Hepatocyte (in vitro differentiated cells): ENCODE data around the gene LILRB2. TPM values are rescaled to one million over a fixed set of nuclear protein-coding genes. Genes with fewer than 3 reads are reported as not detected.
"Not testable (repeated sequence)": the region's sequence is repeated elsewhere in the genome, so short reads cannot be mapped to it uniquely, and the experiment has no call there.

Source experiments
- DNase-seq: peaks from one replicate; pipeline ENCODE4 v3.0.0-alpha.2; 2016; ENCODE audit warnings: low spot score
- H2AFZ ChIP-seq: fragments of 200-600 bp; sonication (generic); 2 replicates; pipeline ENCODE4 v1.6.0; 2016; ENCODE audit warnings: antibody characterized with exemption, mild to moderate bottlenecking
- H3K27ac ChIP-seq: fragments of 200-600 bp; sonication (generic); 2 replicates; pipeline ENCODE4 v1.5.1; 2016; ENCODE audit warnings: mild to moderate bottlenecking
- H3K27me3 ChIP-seq: fragments of 200-600 bp; sonication (generic); 2 replicates; pipeline ENCODE4 v1.6.1; 2016
- H3K36me3 ChIP-seq: fragments of 200-600 bp; sonication (generic); replicated peaks from 2 replicates; pipeline ENCODE4 v1.5.1; 2016; ENCODE audit warnings: low read depth; ENCODE audit not compliant: insufficient read depth
- H3K4me1 ChIP-seq: fragments of 200-600 bp; sonication (generic); 2 replicates; pipeline ENCODE4 v1.5.1; 2016; ENCODE audit warnings: mild to moderate bottlenecking, moderate library complexity; ENCODE audit not compliant: insufficient read depth
- H3K4me2 ChIP-seq: fragments of 200-600 bp; sonication (generic); 2 replicates; pipeline ENCODE4 v1.6.0; 2016
- H3K4me3 ChIP-seq: fragments of 200-600 bp; sonication (generic); 2 replicates; pipeline ENCODE4 v1.5.1; 2016; ENCODE audit warnings: mild to moderate bottlenecking
- H3K79me2 ChIP-seq: fragments of 200-600 bp; sonication (generic); 2 replicates; pipeline ENCODE4 v1.6.0; 2017; ENCODE audit warnings: mild to moderate bottlenecking
- H3K9me2 ChIP-seq: fragments of 200-600 bp; sonication (generic); replicated peaks from 2 replicates; pipeline ENCODE4 v1.6.0; 2017; ENCODE audit warnings: mild to moderate bottlenecking; ENCODE audit not compliant: insufficient read depth
- H3K9me3 ChIP-seq: fragments of 200-600 bp; sonication (generic); 2 replicates; pipeline ENCODE4 v1.5.1; 2016; ENCODE audit warnings: low read depth, mild to moderate bottlenecking
- H4K20me1 ChIP-seq: fragments of 200-600 bp; sonication (generic); 2 replicates; pipeline ENCODE4 v1.6.0; 2016; ENCODE audit warnings: mild to moderate bottlenecking; ENCODE audit not compliant: insufficient read depth, poor library complexity, severe bottlenecking
- CTCF ChIP-seq: fragments of 200-600 bp; sonication (generic); IDR thresholded peaks from 2 replicates; pipeline ENCODE4 v1.5.1; 2016; ENCODE audit warnings: antibody characterized with exemption, mild to moderate bottlenecking; ENCODE audit not compliant: poor library complexity
- EZH2 ChIP-seq: fragments of 200-600 bp; sonication (generic); IDR thresholded peaks from 2 replicates; pipeline ENCODE4 v1.6.1; 2016; ENCODE audit warnings: antibody characterized with exemption, mild to moderate bottlenecking, borderline replicate concordance
- EZH2phosphoT487 ChIP-seq: fragments of 200-600 bp; sonication (generic); IDR thresholded peaks from one replicate; pipeline ENCODE4 v1.6.1; 2018; ENCODE audit warnings: antibody characterized with exemption, mild to moderate bottlenecking, low read depth, moderate library complexity; ENCODE audit not compliant: unreplicated experiment, severe bottlenecking
- WGBS: methylation state at CpG from one replicate; pipeline ENCODE4 v1.1.6; 2016; ENCODE audit warnings: low lambda C conversion rate; ENCODE audit errors: missing lambda C conversion rate; 5-methylcytosine and 5-hydroxymethylcytosine counted together
- polyA plus RNA-seq: library from polyadenylated mRNA; unstranded; fragments of >200 nt; fragmentation: Nextera tagmentation; extraction: Ambion mirVana; gene quantifications from 2 replicates; pipeline ENCODE4 v1.2.1, GENCODE V29; 2016
- total RNA-seq: library from RNA; depleted of rRNA; stranded (reverse); fragments of >200 nt; gene quantifications from 2 replicates; pipeline ENCODE4 v1.2.3, GENCODE V29; 2014

Gene LILRB2
- total and polyA plus RNA-seq, 2 experiments from 2014 or later, result not detected

- Histone ChIP-seq H4K20me1 (no peaks in the 10 kb centered on the region), H3K9me3 (no peaks in the 10 kb centered on the region), H3K9me2 (no peaks in the 10 kb centered on the region), H3K36me3 (no peaks in the 10 kb centered on the region), H3K27ac (no peak overlapping the region), H3K4me2 (no peak overlapping the region), H3K27me3 (no peaks in the 10 kb centered on the region), H3K79me2 (no peaks in the 10 kb centered on the region), H3K4me1 (no peaks in the 10 kb centered on the region), H3K4me3 (no peak overlapping the region), H2AFZ (no peak overlapping the region)
- no peak for DNase-seq
- no peak for TF ChIP-seq CTCF
- TF ChIP-seq EZH2, result no peak
- TF ChIP-seq EZH2phosphoT487, result no peak
- WGBS, result 88% methylated on average over 18 of the region's 18 CpGs
Measured at GRCh38 chr19:54279406-54279962, 1.4 kb downstream of the LILRB2 start.

GRCh38 chr19:54278571-54279195, 2.2 kb downstream of the LILRB2 start:
- not testable (repeated sequence) for H3K4me3 ChIP-seq, H3K9me3 ChIP-seq, H3K27ac ChIP-seq, H3K9me2 ChIP-seq, H4K20me1 ChIP-seq, H3K79me2 ChIP-seq, H2AFZ ChIP-seq, H3K4me1 ChIP-seq, DNase-seq, H3K27me3 ChIP-seq, H3K4me2 ChIP-seq, H3K36me3 ChIP-seq
- WGBS, result 91% methylated on average over 15 of the region's 15 CpGs

GRCh38 chr19:54278056-54278455, 2.9 kb downstream of the LILRB2 start:
- 84% methylated on average over 13 of the region's 13 CpGs for WGBS
- not testable (repeated sequence) for H3K36me3 ChIP-seq, DNase-seq, H3K4me3 ChIP-seq, H2AFZ ChIP-seq, H3K4me1 ChIP-seq, H3K79me2 ChIP-seq, H3K27ac ChIP-seq, H4K20me1 ChIP-seq, H3K4me2 ChIP-seq, H3K9me2 ChIP-seq, H3K27me3 ChIP-seq, H3K9me3 ChIP-seq

GRCh38 chr19:54277111-54277615, 3.7 kb downstream of the LILRB2 start:
- H3K79me2 ChIP-seq, DNase-seq, H3K4me2 ChIP-seq, H3K9me2 ChIP-seq, H3K27ac ChIP-seq, H3K4me1 ChIP-seq, H3K27me3 ChIP-seq, H4K20me1 ChIP-seq, H3K9me3 ChIP-seq, H3K4me3 ChIP-seq, H2AFZ ChIP-seq, H3K36me3 ChIP-seq: not testable (repeated sequence)
- WGBS, result 78% methylated on average over 14 of the region's 15 CpGs

GRCh38 chr19:54275951-54276350, 5.0 kb downstream of the LILRB2 start:
- no peaks in the 10 kb centered on the region for H3K27me3 ChIP-seq
- no peak overlapping the region for H3K4me2 ChIP-seq
- no peak overlapping the region for H3K4me3 ChIP-seq
- no peaks in the 10 kb centered on the region for H3K36me3 ChIP-seq
- no peaks in the 10 kb centered on the region for H4K20me1 ChIP-seq
- no peaks in the 10 kb centered on the region for H3K79me2 ChIP-seq
- H3K9me3 ChIP-seq, result no peaks in the 10 kb centered on the region
- TF ChIP-seq EZH2phosphoT487 (no peak), CTCF (no peak), EZH2 (no peak)
- WGBS, result 74% methylated on average over 9 of the region's 9 CpGs
- no peaks in the 10 kb centered on the region for H3K9me2 ChIP-seq
- no peaks in the 10 kb centered on the region for H3K4me1 ChIP-seq
- no peak overlapping the region for H3K27ac ChIP-seq
- H2AFZ ChIP-seq, result no peak overlapping the region
- DNase-seq, result no peak

- not testable (repeated sequence) for H3K4me2 ChIP-seq, H3K4me1 ChIP-seq
- 75% methylated on average over 9 of the region's 9 CpGs for WGBS
Measured at GRCh38 chr19:54274516-54274915, 6.4 kb downstream of the LILRB2 start.

More at GRCh38 chr19:54274516-54274915, 6.4 kb downstream of the LILRB2 start:
- H3K27ac ChIP-seq, H3K4me3 ChIP-seq, H3K9me2 ChIP-seq, H4K20me1 ChIP-seq, H3K9me3 ChIP-seq, H3K79me2 ChIP-seq, H3K27me3 ChIP-seq, H2AFZ ChIP-seq, DNase-seq, H3K36me3 ChIP-seq: not testable (repeated sequence)
